Thoracic aorta (tissue), 2 donors: ENCODE data around the gene PRKCG. TPM values are rescaled to one million over a fixed set of nuclear protein-coding genes. Genes with fewer than 3 reads are reported as not detected.

Experiments used
- ATAC-seq: fragments of 150-250 bp; one replicate; pipeline ENCODE4 v1.8.0; 2017; ENCODE audit warnings: low read depth; ENCODE audit not compliant: insufficient number of reproducible peaks, low FRiP score
- DNase-seq: peaks from one replicate; pipeline ENCODE4 v3.0.0-alpha.2; 2020; ENCODE audit warnings: low spot score
- H3K27ac ChIP-seq, 2 donors: fragments of 200-600 bp; sonication (generic); 1 replicate in 1 of 2; 2 replicates in 1 of 2; pipeline ENCODE4 v1.5.1; 2016; ENCODE audit warnings: mild to moderate bottlenecking in 2 of 2, moderate library complexity in 2 of 2
- H3K27me3 ChIP-seq: fragments of 200-600 bp; sonication (generic); replicated peaks from 2 replicates; pipeline ENCODE4 v1.6.0; 2016; ENCODE audit warnings: mild to moderate bottlenecking; ENCODE audit not compliant: insufficient read depth
- H3K36me3 ChIP-seq: fragments of 200-600 bp; sonication (generic); one replicate; pipeline ENCODE4 v1.5.1; 2016
- H3K4me1 ChIP-seq, 2 donors: fragments of 200-600 bp; sonication (generic); 1 replicate in 1 of 2; 2 replicates in 1 of 2; pipeline versions ENCODE4 v1.5.1 to v1.6.0; 2016; ENCODE audit warnings: low read depth in 2 of 2, mild to moderate bottlenecking in 1 of 2; ENCODE audit not compliant: control insufficient read depth in 1 of 2
- H3K4me3 ChIP-seq: fragments of 200-600 bp; sonication (generic); 2 replicates; pipeline ENCODE4 v1.5.1; 2016; ENCODE audit warnings: mild to moderate bottlenecking
- H3K9me3 ChIP-seq: fragments of 200-600 bp; sonication (generic); 2 replicates; pipeline ENCODE4 v1.5.1; 2016
- CTCF ChIP-seq: fragments of 200-600 bp; sonication (generic); IDR thresholded peaks from one replicate; pipeline ENCODE4 v1.5.1; 2019; ENCODE audit warnings: antibody characterized with exemption
- total RNA-seq, 2 donors: library from RNA; depleted of rRNA; stranded (reverse); fragments of >200 nt; gene quantifications; one replicate each; pipeline versions ENCODE4 v1.1.0 to v1.2.3, GENCODE V29; 2016

PRKCG gene
- total RNA-seq, 2 donors from 2014 or later: not detected

- TF ChIP-seq CTCF: no peak
- Histone ChIP-seq H3K9me3 (no peaks in the 10 kb centered on the region), H3K27ac (no peak overlapping the region), H3K36me3 (no peaks in the 10 kb centered on the region), H3K4me1 (peaks cover 0 to 4% of the 10 kb centered on the region in 2 donors), H3K4me3 (no peak overlapping the region), H3K27me3 (no peaks in the 10 kb centered on the region)
- no peak for ATAC-seq
- no peak for DNase-seq
Observed at GRCh38 chr19:53849237-53849676, 32.7 kb upstream of the PRKCG start.

- Histone ChIP-seq H3K36me3 (no peaks in the 10 kb centered on the region), H3K27me3 (no peaks in the 10 kb centered on the region), H3K27ac (no peak overlapping the region), H3K9me3 (no peaks in the 10 kb centered on the region), H3K4me3 (no peak overlapping the region), H3K4me1 (peaks cover 0 to 4% of the 10 kb centered on the region in 2 donors)
- no peak for DNase-seq
- no peak for TF ChIP-seq CTCF
- no peak for ATAC-seq
Observed at GRCh38 chr19:53853707-53854106, 28.3 kb upstream of the PRKCG start.

GRCh38 chr19:53864308-53864836 is 17.6 kb upstream of the PRKCG start:
- DNase-seq (no peak), ATAC-seq (no peak)
- Histone ChIP-seq H3K4me1 (peaks cover 13 to 18% of the 10 kb centered on the region in 2 donors), H3K27ac (no peak overlapping the region), H3K27me3 (no peaks in the 10 kb centered on the region), H3K36me3 (no peaks in the 10 kb centered on the region), H3K9me3 (no peaks in the 10 kb centered on the region), H3K4me3 (no peak overlapping the region)
- TF ChIP-seq CTCF: no peak

- DNase-seq (no peak), ATAC-seq (no peak)
- H3K27ac ChIP-seq: peak overlapping the region; percentile 40 to 97
- no peaks in the 10 kb centered on the region for H3K27me3 ChIP-seq
- H3K4me1 ChIP-seq: peaks cover 17 to 22% of the 10 kb centered on the region in 2 donors
- H3K4me3 ChIP-seq: peak overlapping the region; percentile 88
- H3K9me3 ChIP-seq: no peaks in the 10 kb centered on the region
- H3K36me3 ChIP-seq: no peaks in the 10 kb centered on the region
- TF ChIP-seq CTCF: no peak
Observed at GRCh38 chr19:53865523-53865917, 16.5 kb upstream of the PRKCG start.

GRCh38 chr19:53865918-53866864 is 15.8 kb upstream of the PRKCG start:
- no peaks in the 10 kb centered on the region for H3K9me3 ChIP-seq
- H3K27me3 ChIP-seq: no peaks in the 10 kb centered on the region
- TF ChIP-seq CTCF: no peak
- peaks cover 24 to 28% of the 10 kb centered on the region in 2 donors for H3K4me1 ChIP-seq
- peak overlapping the region; percentile 88 to 97 for H3K27ac ChIP-seq
- H3K36me3 ChIP-seq: peaks cover 3% of the 10 kb centered on the region
- DNase-seq (no peak), ATAC-seq (no peak)
- H3K4me3 ChIP-seq: peak overlapping the region; percentile 88
